ENCODE measurements around the gene PTBP3.

The PTBP3 gene

GRCh38 chr9:112169368-112169767 lies 164.1 kb downstream of the PTBP3 start:
- Mint-ChIP-seq H3K27ac (peak overlapping the region; percentile 5), H3K27me3 (no peaks in the 10 kb centered on the region), H3K36me3 (no peaks in the 10 kb centered on the region), H3K4me3 (no peak overlapping the region), H3K9me3 (no peaks in the 10 kb centered on the region), H3K4me1 (peaks cover 33% of the 10 kb centered on the region)
- no peak for ATAC-seq

GRCh38 chr9:112168197-112168596 lies 165.2 kb downstream of the PTBP3 start:
- Mint-ChIP-seq H3K4me3 (no peak overlapping the region), H3K36me3 (no peaks in the 10 kb centered on the region), H3K27me3 (no peaks in the 10 kb centered on the region), H3K4me1 (peaks cover 27% of the 10 kb centered on the region), H3K27ac (no peak overlapping the region), H3K9me3 (no peaks in the 10 kb centered on the region)
- ATAC-seq: no peak
